ENCODE results near the gene GRIN3B. TPM values are rescaled to one million over a fixed set of nuclear protein-coding genes. Genes with fewer than 3 reads are reported as not detected.

GRIN3B gene
- total and polyA plus RNA-seq, 2 of the 4 experiments (the other 2 are of a cell fraction) = under 0.01 to 0.91 TPM

DNA sequence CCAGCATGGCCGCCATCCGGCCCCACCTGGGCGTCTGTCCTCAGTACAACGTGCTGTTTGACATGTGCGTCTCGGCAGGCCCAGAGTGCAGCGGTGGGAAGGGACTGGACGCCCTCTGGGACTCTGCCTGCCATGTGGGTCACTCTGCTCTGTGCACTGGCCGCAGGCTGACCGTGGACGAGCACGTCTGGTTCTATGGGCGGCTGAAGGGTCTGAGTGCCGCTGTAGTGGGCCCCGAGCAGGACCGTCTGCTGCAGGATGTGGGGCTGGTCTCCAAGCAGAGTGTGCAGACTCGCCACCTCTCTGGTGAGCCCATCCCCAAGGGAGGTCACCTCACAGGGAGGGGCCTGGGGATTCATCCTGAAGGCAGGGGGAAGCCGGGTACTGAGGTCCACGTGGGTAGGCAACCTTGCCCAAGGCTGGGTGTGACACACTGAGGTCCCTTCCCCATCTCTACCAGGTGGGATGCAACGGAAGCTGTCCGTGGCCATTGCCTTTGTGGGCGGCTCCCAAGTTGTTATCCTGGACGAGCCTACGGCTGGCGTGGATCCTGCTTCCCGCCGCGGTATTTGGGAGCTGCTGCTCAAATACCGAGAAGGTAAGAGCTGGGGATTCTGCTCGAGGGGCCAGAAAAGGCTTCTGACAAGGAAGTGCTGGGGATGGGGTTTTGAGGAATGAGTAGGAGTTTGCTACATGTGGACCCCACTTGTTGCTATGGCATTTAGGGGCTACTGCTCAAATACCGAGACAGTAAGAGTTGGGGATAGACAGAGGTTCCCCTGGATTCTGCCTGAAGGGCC is 51.0 kb downstream of the GRIN3B start:
- Histone ChIP-seq H3K36me3 (ENCODE audit: control insufficient read depth, insufficient read depth, low read length) (peaks cover under 1% of the 10 kb centered on the region; the same call in 1 of the 2 replicates), H4K8ac (ENCODE audit: low read depth in 2 of 2, low read length in 2 of 2) (no peak overlapping the region), H4K91ac (ENCODE audit: insufficient read depth, low read depth, low read length) (no peak overlapping the region), H3K9me1 (ENCODE audit: insufficient read depth, low read length) (no peaks in the 10 kb centered on the region), H3K9ac (ENCODE audit: low read depth, low read length) (no peak overlapping the region), H3K23ac (ENCODE audit: low read depth, low read length) (no peak overlapping the region), H2AK5ac (ENCODE audit: low read depth, low read length) (no peak overlapping the region), H3K4me1 (ENCODE audit: control insufficient read depth, insufficient read depth, low read length) (no peaks in the 10 kb centered on the region), H3K4me2 (ENCODE audit: low read depth, low read length) (no peak overlapping the region), H2BK20ac (ENCODE audit: low read depth, low read length) (no peak overlapping the region), H2BK15ac (ENCODE audit: low read depth, low read length) (no peak overlapping the region), H2AFZ (replicated peaks; ENCODE audit: low read length, poor library complexity) (peak overlapping the region; percentile 58), H2BK5ac (ENCODE audit: low read depth, low read length, poor library complexity, severe bottlenecking) (no peak overlapping the region), H4K20me1 (ENCODE audit: insufficient read depth, low read length) (no peaks in the 10 kb centered on the region), H4K5ac (ENCODE audit: low read depth, low read length) (no peak overlapping the region), H3K4me3 (ENCODE audit: insufficient read depth, low read depth, low read length) (no peak overlapping the region), H3K79me1 (ENCODE audit: low read depth in 1 of 2, low read length in 2 of 2) (no peaks in the 10 kb centered on the region), H3K27ac (ENCODE audit: insufficient read depth, low read length) (no peak overlapping the region), H3K27me3 (ENCODE audit: control insufficient read depth, insufficient read depth, low read length) (no peaks in the 10 kb centered on the region), H2BK120ac (ENCODE audit: low read depth, low read length) (no peak overlapping the region), H3K9me3 (ENCODE audit: control insufficient read depth, insufficient read depth, low read length) (peaks cover 15% of the 10 kb centered on the region), H3K14ac (replicated peaks; ENCODE audit: low read depth, low read length) (no peak overlapping the region), H3K56ac (ENCODE audit: extremely low read depth, insufficient read depth, low read length) (no peak overlapping the region), H3K4ac (ENCODE audit: low read depth, low read length) (no peak overlapping the region), H2AK9ac (replicated peaks; ENCODE audit: low read depth, low read length, poor library complexity) (no peak overlapping the region), H3K18ac (ENCODE audit: low read depth, low read length) (no peak overlapping the region)
- no peak for TF ChIP-seq MAZ (IDR thresholded peaks at IDR 0.05; ENCODE audit: borderline replicate concordance, low read depth, low read length)
- TF ChIP-seq NFE2L2 (IDR thresholded peaks at IDR 0.05; ENCODE audit: low read depth, low read length) = no peak
- TF ChIP-seq, protein P1, sequence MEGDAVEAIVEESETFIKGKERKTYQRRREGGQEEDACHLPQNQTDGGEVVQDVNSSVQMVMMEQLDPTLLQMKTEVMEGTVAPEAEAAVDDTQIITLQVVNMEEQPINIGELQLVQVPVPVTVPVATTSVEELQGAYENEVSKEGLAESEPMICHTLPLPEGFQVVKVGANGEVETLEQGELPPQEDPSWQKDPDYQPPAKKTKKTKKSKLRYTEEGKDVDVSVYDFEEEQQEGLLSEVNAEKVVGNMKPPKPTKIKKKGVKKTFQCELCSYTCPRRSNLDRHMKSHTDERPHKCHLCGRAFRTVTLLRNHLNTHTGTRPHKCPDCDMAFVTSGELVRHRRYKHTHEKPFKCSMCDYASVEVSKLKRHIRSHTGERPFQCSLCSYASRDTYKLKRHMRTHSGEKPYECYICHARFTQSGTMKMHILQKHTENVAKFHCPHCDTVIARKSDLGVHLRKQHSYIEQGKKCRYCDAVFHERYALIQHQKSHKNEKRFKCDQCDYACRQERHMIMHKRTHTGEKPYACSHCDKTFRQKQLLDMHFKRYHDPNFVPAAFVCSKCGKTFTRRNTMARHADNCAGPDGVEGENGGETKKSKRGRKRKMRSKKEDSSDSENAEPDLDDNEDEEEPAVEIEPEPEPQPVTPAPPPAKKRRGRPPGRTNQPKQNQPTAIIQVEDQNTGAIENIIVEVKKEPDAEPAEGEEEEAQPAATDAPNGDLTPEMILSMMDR (conservative IDR thresholded peaks at IDR 0.05; ENCODE audit: low read depth, low read length) = no peak
- TF ChIP-seq SMC3 (IDR thresholded peaks at IDR 0.05; ENCODE audit: low read depth, low read length) = no peak
- TF ChIP-seq, protein P2, sequence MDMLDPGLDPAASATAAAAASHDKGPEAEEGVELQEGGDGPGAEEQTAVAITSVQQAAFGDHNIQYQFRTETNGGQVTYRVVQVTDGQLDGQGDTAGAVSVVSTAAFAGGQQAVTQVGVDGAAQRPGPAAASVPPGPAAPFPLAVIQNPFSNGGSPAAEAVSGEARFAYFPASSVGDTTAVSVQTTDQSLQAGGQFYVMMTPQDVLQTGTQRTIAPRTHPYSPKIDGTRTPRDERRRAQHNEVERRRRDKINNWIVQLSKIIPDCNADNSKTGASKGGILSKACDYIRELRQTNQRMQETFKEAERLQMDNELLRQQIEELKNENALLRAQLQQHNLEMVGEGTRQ (IDR thresholded peaks at IDR 0.05; ENCODE audit: low read depth, low read length) = no peak
- TF ChIP-seq MXI1 (IDR thresholded peaks at IDR 0.05; ENCODE audit: borderline replicate concordance, low read depth, low read length) = no peak
- no peak for TF ChIP-seq MAFK (IDR thresholded peaks at IDR 0.05; ENCODE audit: low read depth, low read length)
- TF ChIP-seq POLR2A (IDR thresholded peaks at IDR 0.05; ENCODE audit: low read depth, low read length) = no peak
- TF ChIP-seq, protein P3, sequence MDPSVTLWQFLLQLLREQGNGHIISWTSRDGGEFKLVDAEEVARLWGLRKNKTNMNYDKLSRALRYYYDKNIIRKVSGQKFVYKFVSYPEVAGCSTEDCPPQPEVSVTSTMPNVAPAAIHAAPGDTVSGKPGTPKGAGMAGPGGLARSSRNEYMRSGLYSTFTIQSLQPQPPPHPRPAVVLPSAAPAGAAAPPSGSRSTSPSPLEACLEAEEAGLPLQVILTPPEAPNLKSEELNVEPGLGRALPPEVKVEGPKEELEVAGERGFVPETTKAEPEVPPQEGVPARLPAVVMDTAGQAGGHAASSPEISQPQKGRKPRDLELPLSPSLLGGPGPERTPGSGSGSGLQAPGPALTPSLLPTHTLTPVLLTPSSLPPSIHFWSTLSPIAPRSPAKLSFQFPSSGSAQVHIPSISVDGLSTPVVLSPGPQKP (IDR thresholded peaks at IDR 0.05; ENCODE audit: borderline replicate concordance, low read depth, low read length) = no peak
- TF ChIP-seq CEBPB (IDR thresholded peaks at IDR 0.05; ENCODE audit: low read depth, low read length) = no peak
- TF ChIP-seq RAD21 (IDR thresholded peaks at IDR 0.05; ENCODE audit: low read length) = no peak
- TF ChIP-seq RFX5 (IDR thresholded peaks at IDR 0.05; ENCODE audit: low read depth, low read length) = no peak
- TF ChIP-seq RCOR1 (IDR thresholded peaks at IDR 0.05; ENCODE audit: insufficient replicate concordance, low read length) = no peak
- no peak for TF ChIP-seq BHLHE40 (IDR thresholded peaks at IDR 0.05; ENCODE audit: low read depth, low read length)
- no peak for TF ChIP-seq CHD1 (IDR thresholded peaks at IDR 0.05; ENCODE audit: low read depth, low read length)
- TF ChIP-seq FOS (IDR thresholded peaks at IDR 0.05; ENCODE audit: low read depth, low read length) = no peak
- BruUV-seq (replicated peaks) = no TSS peak
- ChIA-PET POLR2A (ENCODE audit: unreplicated experiment) (no interaction called here), CTCF (no interaction called here)
- ATAC-seq (ENCODE audit: low read depth) (no peak), DNase-seq (no peak)
- dilution Hi-C loops (cut with HindIII; ENCODE audit: low sequenced_read_pairs, unreplicated experiment) = no loop called here
- intact Hi-C loops (cut with micrococcal nuclease) = no loop called here
- in situ Hi-C loops (cut with MboI; ENCODE audit: low sequenced_read_pairs) = no loop called here
- WGBS, 2 experiments (ENCODE audit: extremely low coverage in 2 of 2, insufficient read length in 1 of 2) = 85% methylated on average over 20 of the region's 31 CpGs; no CpG with 5 or more reads in 1 of the 2 experiments

Measured in IMR-90 (cell line).